GM12891 (cell line): Measurements from ENCODE around the gene ADK.

Experiments used
- POLR2A ChIP-seq: IDR thresholded peaks from 2 replicates; pipeline ENCODE4 v1.6.1; 2011; ENCODE audit warnings: low read depth, low read length, control low read depth
- POLR2AphosphoS5 ChIP-seq: IDR thresholded peaks from 2 replicates; pipeline ENCODE4 v1.6.1; 2011; ENCODE audit warnings: low read depth, low read length, control low read depth

GRCh38 chr10:74704629-74705357 lies 553.8 kb downstream of the ADK start:
- no peak for TF ChIP-seq POLR2AphosphoS5
- no peak for TF ChIP-seq POLR2A
